MM.1S (cell line): ENCODE results near the gene STK32A.

Source experiments
- DNase-seq: peaks from one replicate; pipeline ENCODE4 v3.0.0-alpha.2; 2015
- H2AFZ ChIP-seq: fragments of 300-600 bp; sonication (generic); 2 replicates; pipeline ENCODE4 v1.6.0; 2016; ENCODE audit warnings: antibody characterized with exemption, low read length
- H3F3A ChIP-seq: fragments of 300-600 bp; sonication (generic); 2 replicates; pipeline ENCODE4 v1.6.1; 2016; ENCODE audit warnings: mild to moderate bottlenecking, antibody characterized with exemption, low read length, moderate library complexity, mixed read lengths; ENCODE audit not compliant: insufficient read depth
- H3K27ac ChIP-seq: fragments of 300-600 bp; sonication (generic); 2 replicates; pipeline ENCODE4 v1.5.1; 2016; ENCODE audit warnings: mild to moderate bottlenecking, low read length
- H3K27me3 ChIP-seq: fragments of 300-600 bp; sonication (generic); replicated peaks from 2 replicates; pipeline ENCODE4 v1.6.0; 2016; ENCODE audit warnings: low read length; ENCODE audit not compliant: insufficient read depth
- H3K36me3 ChIP-seq: fragments of 300-600 bp; sonication (generic); replicated peaks from 2 replicates; pipeline ENCODE4 v1.6.1; 2016; ENCODE audit warnings: mild to moderate bottlenecking, low read length, mixed read lengths; ENCODE audit not compliant: insufficient read depth
- H3K4me1 ChIP-seq: fragments of 300-600 bp; sonication (generic); 2 replicates; pipeline ENCODE4 v1.6.1; 2016; ENCODE audit warnings: low read length, mixed read lengths
- H3K4me2 ChIP-seq: fragments of 300-600 bp; sonication (generic); 2 replicates; pipeline ENCODE4 v1.6.0; 2016; ENCODE audit warnings: low read depth, low read length
- H3K4me3 ChIP-seq: fragments of 300-600 bp; sonication (generic); 2 replicates; pipeline ENCODE4 v1.5.1; 2016; ENCODE audit warnings: low read length, mixed read lengths
- H3K79me2 ChIP-seq: fragments of 300-600 bp; sonication (generic); 2 replicates; pipeline ENCODE4 v1.6.1; 2016; ENCODE audit warnings: mixed run types, low read length, mixed read lengths
- H3K9ac ChIP-seq: fragments of 300-600 bp; sonication (generic); 2 replicates; pipeline ENCODE4 v1.6.1; 2016; ENCODE audit warnings: low read length, mixed read lengths
- H3K9me2 ChIP-seq: fragments of 300-600 bp; sonication (generic); replicated peaks from 2 replicates; pipeline ENCODE4 v1.6.1; 2016; ENCODE audit warnings: mild to moderate bottlenecking, low read length, mixed read lengths; ENCODE audit not compliant: insufficient read depth
- H3K9me3 ChIP-seq: fragments of 300-600 bp; sonication (generic); replicated peaks from 2 replicates; pipeline ENCODE4 v1.6.1; 2016; ENCODE audit warnings: mild to moderate bottlenecking, low read length, mixed read lengths; ENCODE audit not compliant: insufficient read depth
- H4K20me1 ChIP-seq: fragments of 300-600 bp; sonication (generic); 2 replicates; pipeline ENCODE4 v1.6.1; 2016; ENCODE audit warnings: mild to moderate bottlenecking, low read length, moderate library complexity, mixed read lengths; ENCODE audit not compliant: insufficient read depth
- CTCF ChIP-seq: fragments of 300-600 bp; sonication (generic); IDR thresholded peaks from 2 replicates; pipeline ENCODE4 v1.5.1; 2016; ENCODE audit warnings: antibody characterized with exemption, low read length, mixed read lengths
- EZH2 ChIP-seq: fragments of 300-600 bp; sonication (generic); optimal IDR thresholded peaks from 2 replicates; pipeline ENCODE3; 2017; ENCODE audit warnings: low read depth, mild to moderate bottlenecking, antibody characterized with exemption, low read length, mixed read lengths
- EZH2phosphoT487 ChIP-seq: fragments of 300-600 bp; sonication (generic); IDR thresholded peaks from 2 replicates; pipeline ENCODE4 v1.6.1; 2018; ENCODE audit warnings: antibody characterized with exemption, low read length

STK32A gene

GRCh38 chr5:147408980-147409379 lies 174.2 kb downstream of the STK32A start:
- peaks cover 12% of the 10 kb centered on the region for H3F3A ChIP-seq
- no peaks in the 10 kb centered on the region for H3K9me3 ChIP-seq
- no peaks in the 10 kb centered on the region for H3K36me3 ChIP-seq
- no peak overlapping the region for H3K27ac ChIP-seq
- H3K4me1 ChIP-seq = peaks cover 16% of the 10 kb centered on the region
- H3K4me2 ChIP-seq = no peak overlapping the region
- H4K20me1 ChIP-seq = no peaks in the 10 kb centered on the region
- H3K27me3 ChIP-seq = no peaks in the 10 kb centered on the region
- no peak overlapping the region for H3K4me3 ChIP-seq
- no peaks in the 10 kb centered on the region for H3K9me2 ChIP-seq
- no peak overlapping the region for H2AFZ ChIP-seq
- no peaks in the 10 kb centered on the region for H3K79me2 ChIP-seq
- TF ChIP-seq EZH2 (no peak), CTCF (no peak), EZH2phosphoT487 (no peak)
- H3K9ac ChIP-seq = no peak overlapping the region
- no peak for DNase-seq

GRCh38 chr5:147410496-147411358 lies 175.9 kb downstream of the STK32A start:
- Histone ChIP-seq H3K9ac (no peak overlapping the region), H3K9me3 (no peaks in the 10 kb centered on the region), H3K9me2 (no peaks in the 10 kb centered on the region), H3K79me2 (no peaks in the 10 kb centered on the region), H3F3A (no peaks in the 10 kb centered on the region), H3K4me3 (no peak overlapping the region), H3K4me1 (no peaks in the 10 kb centered on the region), H3K36me3 (no peaks in the 10 kb centered on the region), H3K27me3 (no peaks in the 10 kb centered on the region), H3K27ac (no peak overlapping the region), H4K20me1 (no peaks in the 10 kb centered on the region), H2AFZ (no peak overlapping the region), H3K4me2 (no peak overlapping the region)
- TF ChIP-seq EZH2 (no peak), CTCF (no peak), EZH2phosphoT487 (no peak)
- no peak for DNase-seq

GRCh38 chr5:147411359-147412319 lies 176.8 kb downstream of the STK32A start:
- H3K79me2 ChIP-seq = no peaks in the 10 kb centered on the region
- no peak overlapping the region for H3K4me3 ChIP-seq
- H3K4me1 ChIP-seq = no peaks in the 10 kb centered on the region
- no peaks in the 10 kb centered on the region for H3K27me3 ChIP-seq
- H3K27ac ChIP-seq = no peak overlapping the region
- no peaks in the 10 kb centered on the region for H3K36me3 ChIP-seq
- no peaks in the 10 kb centered on the region for H3F3A ChIP-seq
- DNase-seq = no peak
- no peak for TF ChIP-seq EZH2phosphoT487
- TF ChIP-seq CTCF = no peak
- TF ChIP-seq EZH2 = no peak
- H3K9me3 ChIP-seq = no peaks in the 10 kb centered on the region
- no peaks in the 10 kb centered on the region for H3K9me2 ChIP-seq
- H3K9ac ChIP-seq = no peak overlapping the region
- no peak overlapping the region for H2AFZ ChIP-seq
- no peaks in the 10 kb centered on the region for H4K20me1 ChIP-seq
- H3K4me2 ChIP-seq = no peak overlapping the region
